ENCODE results near the gene EDIL3. TPM values are rescaled to one million over a fixed set of nuclear protein-coding genes. Genes with fewer than 3 reads are reported as not detected.
"Not testable (repeated sequence)": the region's sequence is repeated elsewhere in the genome, so short reads cannot be mapped to it uniquely, and the experiment has no call there.

EDIL3 gene
- total RNA-seq, 1 donor from 2014 or later, result 15.2 TPM

GRCh38 chr5:84327591-84327990 is 57.1 kb downstream of the EDIL3 start:
- no peaks in the 10 kb centered on the region for H3K36me3 ChIP-seq
- no peak overlapping the region for H3K4me3 ChIP-seq
- H3K4me1 ChIP-seq, result no peaks in the 10 kb centered on the region
- no peaks in the 10 kb centered on the region for H3K9me3 ChIP-seq
- no peak for TF ChIP-seq CTCF (IDR thresholded peaks at IDR 0.05)
- no peak for TF ChIP-seq POLR2A (IDR thresholded peaks at IDR 0.05)
- TF ChIP-seq POLR2AphosphoS5 (IDR thresholded peaks at IDR 0.05; ENCODE audit: insufficient read depth in 1 of 2, low read depth in 1 of 2), result no peak
- no peak for DNase-seq (ENCODE audit: extremely low spot score in 2 of 2)
- H3K27ac ChIP-seq, result no peak overlapping the region
- intact Hi-C loops (cut with DNase I), result no loop called here
- no peaks in the 10 kb centered on the region for H3K27me3 ChIP-seq

DNA sequence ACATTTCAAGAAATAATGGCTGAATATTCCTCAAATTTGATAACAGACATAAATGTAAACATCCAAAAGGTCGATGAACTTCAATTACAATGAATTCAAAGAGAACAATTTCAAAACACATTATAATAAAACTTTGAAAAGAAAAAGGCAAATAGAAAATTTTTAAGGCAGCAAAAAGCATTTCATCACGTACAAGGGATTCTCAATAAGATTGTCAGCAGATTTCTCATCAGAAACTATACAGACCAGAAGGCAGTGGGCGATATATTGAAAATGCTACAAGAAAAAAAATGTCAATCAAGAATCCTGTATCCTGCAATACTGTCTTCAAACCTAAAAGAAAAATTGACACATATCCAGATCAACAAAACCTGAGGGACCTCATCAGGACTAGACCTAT is 62.0 kb downstream of the EDIL3 start:
- TF ChIP-seq POLR2AphosphoS5 (IDR thresholded peaks at IDR 0.05; ENCODE audit: insufficient read depth in 1 of 2, low read depth in 1 of 2) (no peak), POLR2A (IDR thresholded peaks at IDR 0.05) (no peak), CTCF (IDR thresholded peaks at IDR 0.05) (no peak)
- intact Hi-C loops (cut with DNase I), result no loop called here
- no peak overlapping the region for H3K27ac ChIP-seq
- no peak overlapping the region for H3K4me3 ChIP-seq
- H3K36me3 ChIP-seq, result no peaks in the 10 kb centered on the region
- H3K4me1 ChIP-seq, result no peaks in the 10 kb centered on the region
- peaks cover 9% of the 10 kb centered on the region for H3K9me3 ChIP-seq
- no peaks in the 10 kb centered on the region for H3K27me3 ChIP-seq
- DNase-seq (ENCODE audit: extremely low spot score in 2 of 2), result no peak

- H3K4me3 ChIP-seq; H3K9me3 ChIP-seq; DNase-seq (ENCODE audit: extremely low spot score in 2 of 2); intact Hi-C loops (cut with DNase I); H3K27ac ChIP-seq; H3K4me1 ChIP-seq; H3K36me3 ChIP-seq; H3K27me3 ChIP-seq: not testable (repeated sequence)
These were observed 66.9 kb downstream of the EDIL3 start for GRCh38 chr5:84317826-84318225.

- H3K36me3 ChIP-seq; H3K4me3 ChIP-seq; H3K9me3 ChIP-seq; H3K4me1 ChIP-seq; DNase-seq (ENCODE audit: extremely low spot score in 2 of 2); intact Hi-C loops (cut with DNase I); H3K27ac ChIP-seq; H3K27me3 ChIP-seq: not testable (repeated sequence)
These were observed 72.4 kb downstream of the EDIL3 start for GRCh38 chr5:84312280-84312679.

DNA sequence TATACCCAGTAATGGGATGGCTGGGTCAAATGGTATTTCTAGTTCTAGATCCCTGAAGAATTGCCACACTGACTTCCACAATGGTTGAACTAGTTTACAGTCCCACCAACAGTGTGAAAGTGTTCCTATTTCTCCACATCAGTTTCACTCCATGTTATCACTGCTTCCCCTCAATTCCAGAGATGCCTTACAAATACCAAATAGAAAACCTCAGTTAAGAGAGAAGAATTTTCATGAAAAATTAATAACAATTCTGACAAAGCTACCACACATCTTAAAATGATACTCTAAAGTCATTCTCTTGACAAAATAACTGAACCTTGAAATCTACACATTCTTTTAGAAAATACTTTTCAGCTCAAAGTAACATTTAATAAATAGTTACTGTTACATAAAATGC is 74.8 kb downstream of the EDIL3 start:
- H3K27me3 ChIP-seq; H3K4me1 ChIP-seq; intact Hi-C loops (cut with DNase I); DNase-seq (ENCODE audit: extremely low spot score in 2 of 2); H3K27ac ChIP-seq; H3K4me3 ChIP-seq; H3K36me3 ChIP-seq; H3K9me3 ChIP-seq: not testable (repeated sequence)

DNA sequence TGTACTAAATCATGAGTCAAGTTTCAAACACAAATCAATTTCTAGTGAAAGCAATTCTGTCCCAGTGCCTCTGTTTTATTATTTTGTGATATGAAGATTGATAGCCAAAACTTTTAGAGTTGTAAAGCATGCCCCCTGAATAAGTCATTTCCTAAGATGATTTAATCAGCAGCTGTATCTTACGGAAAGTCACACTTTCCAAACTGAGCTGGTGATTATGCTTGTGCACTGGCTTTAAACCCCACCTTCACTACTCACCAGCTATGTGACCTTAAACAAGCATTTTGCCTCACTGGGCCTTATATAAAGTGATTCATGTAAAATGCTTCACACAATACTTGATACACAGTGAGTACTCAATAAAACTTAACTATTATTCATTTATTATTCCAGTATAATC is 78.1 kb downstream of the EDIL3 start:
- intact Hi-C loops (cut with DNase I), result no loop called here
- H3K4me3 ChIP-seq, result no peak overlapping the region
- H3K27ac ChIP-seq, result no peak overlapping the region
- no peak for DNase-seq (ENCODE audit: extremely low spot score in 2 of 2)
- H3K36me3 ChIP-seq, result no peaks in the 10 kb centered on the region
- no peaks in the 10 kb centered on the region for H3K4me1 ChIP-seq
- no peaks in the 10 kb centered on the region for H3K9me3 ChIP-seq
- TF ChIP-seq POLR2AphosphoS5 (IDR thresholded peaks at IDR 0.05; ENCODE audit: insufficient read depth in 1 of 2, low read depth in 1 of 2) (no peak), CTCF (IDR thresholded peaks at IDR 0.05) (no peak), POLR2A (IDR thresholded peaks at IDR 0.05) (no peak)
- no peaks in the 10 kb centered on the region for H3K27me3 ChIP-seq

DNA sequence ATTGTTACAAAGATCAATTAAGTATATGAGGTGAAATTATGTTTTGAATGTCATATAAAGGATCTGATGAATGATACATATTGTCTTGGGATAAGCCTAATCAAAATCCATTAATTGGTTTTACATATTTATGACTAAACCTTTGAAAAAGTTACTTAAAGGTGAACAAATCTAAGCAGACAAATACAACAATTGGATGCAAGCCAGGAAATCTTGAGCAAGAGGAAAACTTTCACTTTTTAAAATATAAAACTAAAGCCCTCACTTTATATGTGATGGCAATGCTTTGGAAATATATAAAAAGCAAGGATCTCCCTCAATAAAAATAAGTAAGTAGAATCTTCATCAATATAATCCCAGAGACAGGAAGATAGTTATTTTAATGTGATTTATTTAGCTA is 80.1 kb downstream of the EDIL3 start:
- TF ChIP-seq POLR2A (IDR thresholded peaks at IDR 0.05), result no peak
- TF ChIP-seq POLR2AphosphoS5 (IDR thresholded peaks at IDR 0.05; ENCODE audit: insufficient read depth in 1 of 2, low read depth in 1 of 2), result no peak
- TF ChIP-seq CTCF (IDR thresholded peaks at IDR 0.05), result no peak
- intact Hi-C loops (cut with DNase I), result no loop called here
- no peak overlapping the region for H3K27ac ChIP-seq

More for the DNA sequence above, 80.1 kb downstream of the EDIL3 start:
- H3K36me3 ChIP-seq, result no peaks in the 10 kb centered on the region
- no peak overlapping the region for H3K4me3 ChIP-seq
- H3K4me1 ChIP-seq, result no peaks in the 10 kb centered on the region
- no peak for DNase-seq (ENCODE audit: extremely low spot score in 2 of 2)
- H3K27me3 ChIP-seq, result no peaks in the 10 kb centered on the region
- H3K9me3 ChIP-seq, result no peaks in the 10 kb centered on the region
